ENCODE results near the gene PPM1K. TPM values are rescaled to one million over a fixed set of nuclear protein-coding genes. Genes with fewer than 3 reads are reported as not detected.

The PPM1K gene
- total and polyA plus RNA-seq, 8 donors, result 4.4 to 21.7 (median 13.2) TPM

DNA sequence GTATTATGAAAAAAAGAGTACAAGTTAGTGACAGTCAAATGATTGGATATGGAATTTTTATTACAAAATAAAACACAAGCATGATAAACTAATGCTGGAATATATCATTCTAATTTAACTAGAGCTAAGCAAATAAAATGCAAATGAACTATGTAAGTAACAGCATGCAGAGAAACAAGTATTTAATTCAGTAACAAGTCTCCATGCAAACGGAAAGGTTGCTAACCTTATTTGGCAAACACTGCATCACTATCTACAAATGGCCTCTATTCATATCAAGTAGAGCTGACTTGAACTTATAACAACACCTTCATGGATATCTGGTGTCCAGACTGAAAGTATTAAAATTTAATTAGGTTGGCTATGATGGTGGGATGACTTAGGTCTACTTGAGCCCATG, 15.4 kb downstream of the PPM1K start:
- no peak for ATAC-seq
- Histone ChIP-seq H3K36me3 (no peaks in the 10 kb centered on the region), H3K27me3 (no peaks in the 10 kb centered on the region), H3K9me3 (no peaks in the 10 kb centered on the region), H3K27ac (no peak overlapping the region), H3K4me1 (no peaks in the 10 kb centered on the region), H3K4me3 (no peak overlapping the region)
- FAIRE-seq, result no peak
- 49 to 57% methylated on average over 1 of the region's 1 CpG for WGBS, 2 donors
- intact Hi-C loops (cut with DNase I), result no loop called here
- TF ChIP-seq, protein P1, sequence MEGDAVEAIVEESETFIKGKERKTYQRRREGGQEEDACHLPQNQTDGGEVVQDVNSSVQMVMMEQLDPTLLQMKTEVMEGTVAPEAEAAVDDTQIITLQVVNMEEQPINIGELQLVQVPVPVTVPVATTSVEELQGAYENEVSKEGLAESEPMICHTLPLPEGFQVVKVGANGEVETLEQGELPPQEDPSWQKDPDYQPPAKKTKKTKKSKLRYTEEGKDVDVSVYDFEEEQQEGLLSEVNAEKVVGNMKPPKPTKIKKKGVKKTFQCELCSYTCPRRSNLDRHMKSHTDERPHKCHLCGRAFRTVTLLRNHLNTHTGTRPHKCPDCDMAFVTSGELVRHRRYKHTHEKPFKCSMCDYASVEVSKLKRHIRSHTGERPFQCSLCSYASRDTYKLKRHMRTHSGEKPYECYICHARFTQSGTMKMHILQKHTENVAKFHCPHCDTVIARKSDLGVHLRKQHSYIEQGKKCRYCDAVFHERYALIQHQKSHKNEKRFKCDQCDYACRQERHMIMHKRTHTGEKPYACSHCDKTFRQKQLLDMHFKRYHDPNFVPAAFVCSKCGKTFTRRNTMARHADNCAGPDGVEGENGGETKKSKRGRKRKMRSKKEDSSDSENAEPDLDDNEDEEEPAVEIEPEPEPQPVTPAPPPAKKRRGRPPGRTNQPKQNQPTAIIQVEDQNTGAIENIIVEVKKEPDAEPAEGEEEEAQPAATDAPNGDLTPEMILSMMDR (IDR thresholded peaks at IDR 0.05), result no peak
- no peak for DNase-seq

DNA sequence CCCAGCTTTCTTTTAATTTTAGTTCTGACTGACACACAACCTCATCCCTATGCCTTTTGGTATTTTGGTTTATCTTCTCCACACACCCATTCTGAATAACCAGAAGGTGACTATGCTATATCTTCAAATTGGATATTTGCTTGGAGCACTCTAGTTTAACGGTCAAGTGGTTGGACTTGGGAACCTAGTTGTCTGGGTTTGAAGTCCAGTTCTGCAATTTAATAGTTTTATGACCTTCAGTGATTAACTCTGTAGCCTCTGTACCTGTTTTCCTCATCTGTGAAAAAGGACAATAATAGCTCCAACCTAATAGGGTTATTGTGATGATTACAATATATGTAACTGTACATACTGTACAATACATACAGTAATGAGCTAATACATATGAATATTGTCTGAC, 20.0 kb downstream of the PPM1K start:
- no peak for FAIRE-seq
- Histone ChIP-seq H3K4me1 (no peaks in the 10 kb centered on the region), H3K4me3 (no peak overlapping the region), H3K9me3 (no peaks in the 10 kb centered on the region), H3K36me3 (peaks cover 0 to 4% (median 0%) of the 10 kb centered on the region in 3 donors), H3K27ac (no peak overlapping the region), H3K27me3 (no peaks in the 10 kb centered on the region)
- TF ChIP-seq, protein P1 (IDR thresholded peaks at IDR 0.05), result no peak
- ATAC-seq, result no peak
- WGBS, 2 donors, result 78 to 85% methylated on average over 1 of the region's 1 CpG
- DNase-seq, result no peak
- intact Hi-C loops (cut with DNase I), result no loop called here

DNA sequence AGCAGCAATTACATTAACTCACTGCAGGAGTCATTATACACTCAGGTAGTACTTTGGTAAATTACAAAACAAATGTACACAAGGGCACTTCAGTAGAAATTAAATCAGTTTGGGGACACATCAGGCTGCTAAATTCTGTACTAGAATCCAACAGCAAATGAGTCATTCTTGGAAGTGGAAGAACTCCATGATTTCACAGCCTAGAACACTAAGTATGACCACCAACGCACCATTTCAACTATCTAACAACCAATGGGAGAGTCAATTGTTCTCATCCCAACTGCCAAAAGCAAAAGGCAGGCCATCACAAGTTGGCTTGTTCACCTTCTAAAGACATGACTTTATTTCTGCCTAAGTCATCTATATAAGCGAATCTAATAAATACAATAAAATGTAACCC, 26.6 kb downstream of the PPM1K start:
- intact Hi-C loops (cut with DNase I), result no loop called here
- DNase-seq, result no peak
- no peak for ATAC-seq
- Histone ChIP-seq H3K9me3 (no peaks in the 10 kb centered on the region), H3K27ac (no peak overlapping the region), H3K4me3 (no peak overlapping the region), H3K4me1 (no peaks in the 10 kb centered on the region), H3K36me3 (peaks cover 0 to 4% (median 0%) of the 10 kb centered on the region in 3 donors), H3K27me3 (no peaks in the 10 kb centered on the region)
- no peak for FAIRE-seq
- WGBS, 2 donors, result 94 to 100% methylated on average over 2 of the region's 2 CpGs
- TF ChIP-seq, protein P1 (IDR thresholded peaks at IDR 0.05), result no peak

DNA sequence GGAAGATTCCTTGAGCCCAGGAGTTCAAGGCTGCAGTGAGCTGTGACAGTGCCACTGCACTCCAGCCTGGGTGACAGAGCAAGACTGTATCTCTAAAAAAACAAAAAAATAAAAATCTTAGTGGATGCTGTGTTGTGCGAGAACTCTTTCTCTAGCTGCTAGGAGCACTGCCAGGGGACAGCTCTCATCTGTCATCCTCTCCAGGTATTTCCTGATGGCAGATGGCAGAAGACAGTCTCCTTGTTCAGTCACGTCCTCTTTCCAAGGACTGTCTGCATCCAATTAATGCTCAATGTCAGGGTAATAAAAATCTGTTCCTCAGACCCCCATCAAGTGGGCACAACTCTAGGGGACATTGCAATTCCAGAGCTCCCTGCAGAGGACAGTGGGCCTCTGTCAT, 29.2 kb downstream of the PPM1K start:
- TF ChIP-seq, protein P1 (IDR thresholded peaks at IDR 0.05), result no peak
- Histone ChIP-seq H3K27ac (no peak overlapping the region), H3K9me3 (no peaks in the 10 kb centered on the region), H3K36me3 (no peaks in the 10 kb centered on the region), H3K27me3 (no peaks in the 10 kb centered on the region), H3K4me3 (no peak overlapping the region), H3K4me1 (no peaks in the 10 kb centered on the region)
- FAIRE-seq (no peak), ATAC-seq (no peak), DNase-seq (no peak)
- WGBS, 2 donors, result 68 to 79% methylated on average over 2 of the region's 2 CpGs
- intact Hi-C loops (cut with DNase I), result no loop called here

DNA sequence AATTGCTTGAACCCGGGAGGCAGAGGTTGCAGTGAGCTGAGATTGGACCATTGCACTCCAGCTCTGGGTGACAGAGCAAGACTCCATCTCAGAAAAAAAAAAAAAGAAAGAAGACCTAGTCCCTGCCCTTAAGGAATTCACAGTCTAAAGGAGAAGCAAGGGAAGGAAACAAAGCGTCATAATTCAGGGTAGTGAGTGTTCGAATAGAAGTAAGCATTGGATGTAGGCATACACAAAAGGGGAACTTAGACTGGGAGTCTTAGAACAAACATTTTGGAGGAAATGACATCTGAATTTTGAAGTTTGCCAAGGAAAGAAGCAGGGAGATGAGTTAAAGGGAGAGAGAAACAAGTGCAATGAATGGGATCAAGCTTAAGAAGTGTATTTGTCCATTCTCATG, 32.4 kb downstream of the PPM1K start:
- ATAC-seq, result peak in 2 of 4 donors; percentile 48 to 56
- Histone ChIP-seq H3K9me3 (no peaks in the 10 kb centered on the region), H3K36me3 (no peaks in the 10 kb centered on the region), H3K27me3 (no peaks in the 10 kb centered on the region), H3K4me1 (no peaks in the 10 kb centered on the region), H3K27ac (no peak overlapping the region), H3K4me3 (no peak overlapping the region)
- intact Hi-C loops (cut with DNase I), result no loop called here
- TF ChIP-seq, protein P1 (IDR thresholded peaks at IDR 0.05), result no peak
- WGBS, 2 donors, result 90 to 94% methylated on average over 3 of the region's 3 CpGs
- DNase-seq, result no peak
- no peak for FAIRE-seq
